Liver (tissue), 3 donors: Measurements from ENCODE around the gene MMD.

Experiments
- ATF3 ChIP-seq: IDR thresholded peaks from 2 replicates; pipeline ENCODE4 v1.6.1; 2016; ENCODE audit warnings: antibody characterized with exemption
- CTCF ChIP-seq: fragments of 150-350 bp; IDR thresholded peaks from 2 replicates; pipeline ENCODE4 v1.5.1; 2017; ENCODE audit warnings: improper control_type of control experiment, low read depth, low read length; ENCODE audit not compliant: missing input control
- EGR1 ChIP-seq, 2 donors: IDR thresholded peaks; 2 replicates each; pipeline ENCODE4 v1.6.1; 2016 to 2018; ENCODE audit warnings: antibody characterized with exemption in 2 of 2, low read depth in 2 of 2
- FOXA1 ChIP-seq: IDR thresholded peaks from 2 replicates; pipeline ENCODE4 v1.6.1; 2016; ENCODE audit warnings: antibody characterized with exemption
- GABPA ChIP-seq, 2 donors: IDR thresholded peaks in 1 of 2; conservative IDR thresholded peaks in 1 of 2; 2 replicates each; pipeline ENCODE4 v1.6.1; 2016; ENCODE audit warnings: antibody characterized with exemption in 2 of 2, mild to moderate bottlenecking in 1 of 2, moderate library complexity in 1 of 2
- MAX ChIP-seq: IDR thresholded peaks from 2 replicates; pipeline ENCODE4 v1.6.1; 2016; ENCODE audit warnings: antibody characterized with exemption
- RAD21 ChIP-seq, 2 donors: IDR thresholded peaks; 2 replicates each; pipeline ENCODE4 v1.6.1; 2016; ENCODE audit warnings: antibody characterized with exemption in 2 of 2, mild to moderate bottlenecking in 2 of 2
- RXRA ChIP-seq, 2 donors: IDR thresholded peaks; 2 replicates each; pipeline ENCODE4 v1.6.1; 2017 to 2018; ENCODE audit warnings: antibody characterized with exemption in 2 of 2, mild to moderate bottlenecking in 1 of 2
- SP1 ChIP-seq: IDR thresholded peaks from 2 replicates; pipeline ENCODE4 v1.6.1; 2018; ENCODE audit warnings: antibody characterized with exemption, mild to moderate bottlenecking
- TAF1 ChIP-seq: conservative IDR thresholded peaks from 2 replicates; pipeline ENCODE4 v1.6.1; 2016; ENCODE audit warnings: antibody characterized with exemption, mild to moderate bottlenecking
- YY1 ChIP-seq: IDR thresholded peaks from 2 replicates; pipeline ENCODE4 v1.6.1; 2016; ENCODE audit warnings: antibody characterized with exemption, mild to moderate bottlenecking
- TF ChIP-seq, protein P1 (sequence below): IDR thresholded peaks from 2 replicates; pipeline ENCODE4 v1.6.1; 2016; ENCODE audit warnings: antibody characterized with exemption, mild to moderate bottlenecking
- donor health status: healthy.
- donor health status: healthy.

- TF ChIP-seq, protein P1, sequence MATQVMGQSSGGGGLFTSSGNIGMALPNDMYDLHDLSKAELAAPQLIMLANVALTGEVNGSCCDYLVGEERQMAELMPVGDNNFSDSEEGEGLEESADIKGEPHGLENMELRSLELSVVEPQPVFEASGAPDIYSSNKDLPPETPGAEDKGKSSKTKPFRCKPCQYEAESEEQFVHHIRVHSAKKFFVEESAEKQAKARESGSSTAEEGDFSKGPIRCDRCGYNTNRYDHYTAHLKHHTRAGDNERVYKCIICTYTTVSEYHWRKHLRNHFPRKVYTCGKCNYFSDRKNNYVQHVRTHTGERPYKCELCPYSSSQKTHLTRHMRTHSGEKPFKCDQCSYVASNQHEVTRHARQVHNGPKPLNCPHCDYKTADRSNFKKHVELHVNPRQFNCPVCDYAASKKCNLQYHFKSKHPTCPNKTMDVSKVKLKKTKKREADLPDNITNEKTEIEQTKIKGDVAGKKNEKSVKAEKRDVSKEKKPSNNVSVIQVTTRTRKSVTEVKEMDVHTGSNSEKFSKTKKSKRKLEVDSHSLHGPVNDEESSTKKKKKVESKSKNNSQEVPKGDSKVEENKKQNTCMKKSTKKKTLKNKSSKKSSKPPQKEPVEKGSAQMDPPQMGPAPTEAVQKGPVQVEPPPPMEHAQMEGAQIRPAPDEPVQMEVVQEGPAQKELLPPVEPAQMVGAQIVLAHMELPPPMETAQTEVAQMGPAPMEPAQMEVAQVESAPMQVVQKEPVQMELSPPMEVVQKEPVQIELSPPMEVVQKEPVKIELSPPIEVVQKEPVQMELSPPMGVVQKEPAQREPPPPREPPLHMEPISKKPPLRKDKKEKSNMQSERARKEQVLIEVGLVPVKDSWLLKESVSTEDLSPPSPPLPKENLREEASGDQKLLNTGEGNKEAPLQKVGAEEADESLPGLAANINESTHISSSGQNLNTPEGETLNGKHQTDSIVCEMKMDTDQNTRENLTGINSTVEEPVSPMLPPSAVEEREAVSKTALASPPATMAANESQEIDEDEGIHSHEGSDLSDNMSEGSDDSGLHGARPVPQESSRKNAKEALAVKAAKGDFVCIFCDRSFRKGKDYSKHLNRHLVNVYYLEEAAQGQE = no peak
- no peak for TF ChIP-seq GABPA (IDR thresholded peaks at IDR 0.05 in 1 of 2, conservative IDR thresholded peaks at IDR 0.05 in 1 of 2)
- no peak for TF ChIP-seq CTCF
- TF ChIP-seq RAD21 (IDR thresholded peaks at IDR 0.05) = no peak
- TF ChIP-seq ATF3 = no peak
- no peak for TF ChIP-seq MAX
- no peak for TF ChIP-seq RXRA (IDR thresholded peaks at IDR 0.05)
- no peak for TF ChIP-seq TAF1
- TF ChIP-seq FOXA1 = no peak
- no peak for TF ChIP-seq EGR1 (IDR thresholded peaks at IDR 0.05; ENCODE audit: low read depth in 2 of 2)
- TF ChIP-seq SP1 = no peak
- TF ChIP-seq YY1 = no peak
Measured at GRCh38 chr17:55377671-55378275, 43.9 kb downstream of the MMD start.
